Smooth muscle cell (in vitro differentiated cells): ENCODE data around the gene PAK6. TPM values are rescaled to one million over a fixed set of nuclear protein-coding genes. Genes with fewer than 3 reads are reported as not detected.

ENCODE experiments used
- DNase-seq: peaks from one replicate; lab custom pipeline; 2025; ENCODE audit not compliant: unreplicated experiment; lab: John Stamatoyannopoulos, UW
- H2AFZ ChIP-seq: fragments of 200-600 bp; sonication (generic); 2 replicates; pipeline ENCODE4 v1.6.0; 2016; ENCODE audit warnings: antibody characterized with exemption, low read depth, mild to moderate bottlenecking
- H3F3A ChIP-seq: fragments of 200-600 bp; sonication (generic); 2 replicates; pipeline ENCODE4 v1.6.0; 2017; ENCODE audit warnings: antibody characterized with exemption, low read depth
- H3K27ac ChIP-seq: fragments of 200-600 bp; sonication (generic); 2 replicates; pipeline ENCODE4 v1.5.1; 2016; ENCODE audit warnings: low read depth, mild to moderate bottlenecking
- H3K27me3 ChIP-seq: fragments of 200-600 bp; sonication (generic); 2 replicates; pipeline ENCODE4 v1.6.1; 2016; ENCODE audit warnings: low read depth, mild to moderate bottlenecking
- H3K36me3 ChIP-seq: fragments of 200-600 bp; sonication (generic); 2 replicates; pipeline ENCODE4 v1.5.1; 2016; ENCODE audit warnings: low read depth
- H3K4me1 ChIP-seq: fragments of 200-600 bp; sonication (generic); 2 replicates; pipeline ENCODE4 v1.5.1; 2016; ENCODE audit warnings: low read depth
- H3K4me2 ChIP-seq: fragments of 200-600 bp; sonication (generic); 2 replicates; pipeline ENCODE4 v1.6.0; 2016; ENCODE audit warnings: mild to moderate bottlenecking
- H3K4me3 ChIP-seq: fragments of 200-600 bp; sonication (generic); 2 replicates; pipeline ENCODE4 v1.5.1; 2016; ENCODE audit warnings: mild to moderate bottlenecking
- H3K79me2 ChIP-seq: fragments of 200-600 bp; sonication (generic); 2 replicates; pipeline ENCODE4 v1.6.0; 2016; ENCODE audit warnings: low read depth, mild to moderate bottlenecking
- H3K9ac ChIP-seq: fragments of 200-600 bp; sonication (generic); 2 replicates; pipeline ENCODE4 v1.6.0; 2016; ENCODE audit warnings: low read depth
- H3K9me3 ChIP-seq: fragments of 200-600 bp; sonication (generic); replicated peaks from 2 replicates; pipeline ENCODE4 v1.5.1; 2016; ENCODE audit warnings: low read depth
- H4K20me1 ChIP-seq: fragments of 200-600 bp; sonication (generic); 2 replicates; pipeline ENCODE4 v1.6.0; 2016; ENCODE audit warnings: low read depth
- CTCF ChIP-seq: fragments of 200-600 bp; sonication (generic); IDR thresholded peaks from 2 replicates; pipeline ENCODE4 v1.5.1; 2017; ENCODE audit warnings: borderline replicate concordance, mild to moderate bottlenecking, antibody characterized with exemption; ENCODE audit not compliant: insufficient read depth, poor library complexity, severe bottlenecking
- WGBS: methylation state at CpG from one replicate; pipeline ENCODE4 v1.1.7; 2016; ENCODE audit warnings: low lambda C conversion rate; 5-methylcytosine and 5-hydroxymethylcytosine counted together
- polyA plus RNA-seq: library from polyadenylated mRNA; unstranded; fragments of >200 nt; fragmentation: Nextera tagmentation; extraction: Ambion mirVana; gene quantifications from 2 replicates; pipeline ENCODE4 v1.2.1, GENCODE V29; 2016
- total RNA-seq: library from RNA; depleted of rRNA; stranded (reverse); fragments of >200 nt; gene quantifications from 2 replicates; pipeline ENCODE4 v1.2.3, GENCODE V29; 2014

The PAK6 gene
- total and polyA plus RNA-seq, 2 experiments from 2014 or later, result 0.29 to 1.6 TPM

- WGBS, result 83% methylated on average over 20 of the region's 20 CpGs
- Histone ChIP-seq H3F3A (no peaks in the 10 kb centered on the region), H3K27me3 (no peaks in the 10 kb centered on the region), H3K4me2 (no peak overlapping the region), H3K9me3 (no peaks in the 10 kb centered on the region), H3K9ac (no peak overlapping the region), H2AFZ (no peak overlapping the region), H3K36me3 (no peaks in the 10 kb centered on the region), H3K27ac (no peak overlapping the region), H3K4me3 (no peak overlapping the region), H3K79me2 (no peaks in the 10 kb centered on the region), H4K20me1 (no peaks in the 10 kb centered on the region), H3K4me1 (no peaks in the 10 kb centered on the region)
- no peak for TF ChIP-seq CTCF
- DNase-seq, result no peak
Measured at GRCh38 chr15:40272485-40273056, 33.7 kb downstream of the PAK6 start.

- H3K79me2 ChIP-seq, result no peaks in the 10 kb centered on the region
- no peak for DNase-seq
- no peak overlapping the region for H3K4me2 ChIP-seq
- H2AFZ ChIP-seq, result no peak overlapping the region
- H4K20me1 ChIP-seq, result no peaks in the 10 kb centered on the region
- no peak overlapping the region for H3K4me3 ChIP-seq
- no peaks in the 10 kb centered on the region for H3K4me1 ChIP-seq
- H3K9me3 ChIP-seq, result no peaks in the 10 kb centered on the region
- H3K27me3 ChIP-seq, result peaks cover 5% of the 10 kb centered on the region
- H3F3A ChIP-seq, result peaks cover 2% of the 10 kb centered on the region
- H3K27ac ChIP-seq, result no peak overlapping the region
- H3K9ac ChIP-seq, result no peak overlapping the region
- 91% methylated on average over 9 of the region's 9 CpGs for WGBS
- no peak for TF ChIP-seq CTCF
- no peaks in the 10 kb centered on the region for H3K36me3 ChIP-seq
Measured at GRCh38 chr15:40273428-40273827, 34.6 kb downstream of the PAK6 start.

- no peak overlapping the region for H3K4me2 ChIP-seq
- peak; percentile 64 for DNase-seq
- H3K9ac ChIP-seq, result no peak overlapping the region
- peak; percentile 100 for TF ChIP-seq CTCF
- no peak overlapping the region for H3K27ac ChIP-seq
- no peaks in the 10 kb centered on the region for H3K4me1 ChIP-seq
- peaks cover 4% of the 10 kb centered on the region for H3F3A ChIP-seq
- no peaks in the 10 kb centered on the region for H3K36me3 ChIP-seq
- H3K4me3 ChIP-seq, result no peak overlapping the region
- WGBS, result 53% methylated on average over 25 of the region's 26 CpGs
- no peaks in the 10 kb centered on the region for H4K20me1 ChIP-seq
- H3K79me2 ChIP-seq, result no peaks in the 10 kb centered on the region
- H3K9me3 ChIP-seq, result no peaks in the 10 kb centered on the region
- peaks cover 15% of the 10 kb centered on the region for H3K27me3 ChIP-seq
- H2AFZ ChIP-seq, result no peak overlapping the region
Measured at GRCh38 chr15:40274350-40275274, 35.7 kb downstream of the PAK6 start.
